GM12878 (cell line): Measurements from ENCODE around the gene CHST8. TPM values are rescaled to one million over a fixed set of nuclear protein-coding genes. Genes with fewer than 3 reads are reported as not detected.

Experiments
- ATAC-seq: fragments of 200-7000 bp; cut with Tn5 transposase; 3 replicates; pipeline ENCODE4 v1.9.1; 2020; ENCODE audit warnings: mild to moderate bottlenecking, moderate library complexity
- BruUV-seq: library from RNA; stranded (reverse); fragments of 400-500 nt; replicated peaks from 2 replicates; lab custom pipeline; 2021; lab: Mats Ljungman, UMichigan
- CTCF ChIA-PET: fragments of 300-600 bp; sonication (Branson Sonifier 250); formaldehyde crosslinking; extraction: SDS; loops from one replicate; lab custom pipeline; 2021; ENCODE audit warnings: inconsistent platforms; lab: Yijun Ruan, JAX
- POLR2A ChIA-PET: fragments of 350-600 bp; formaldehyde crosslinking; extraction: SDS; loops from one replicate; lab custom pipeline; 2021; ENCODE audit warnings: inconsistent platforms; lab: Charles Lee
- RAD21 ChIA-PET: fragments of 300-600 bp; sonication (Branson Sonifier 250); formaldehyde crosslinking; loops from one replicate; lab custom pipeline; 2023; ENCODE audit warnings: antibody characterized with exemption; ENCODE audit not compliant: unreplicated experiment; lab: Charles Lee
- SMC1A ChIA-PET: fragments of 300-600 bp; sonication (Branson Sonifier 250); formaldehyde crosslinking; loops from one replicate; lab custom pipeline; 2023; ENCODE audit not compliant: unreplicated experiment, uncharacterized antibody; lab: Charles Lee
- DNase-seq: peaks from one replicate; pipeline ENCODE4 v3.0.0-alpha.2; 2011; ENCODE audit warnings: low read depth, low spot score
- FAIRE-seq: peaks from 3 replicates; lab custom pipeline; 2011; peaks lifted over from hg19 to GRCh38; lab: Jason Lieb, UNC
- H2AFZ ChIP-seq: 2 replicates; pipeline ENCODE4 v1.6.0; 2011; ENCODE audit warnings: low read depth, low read length, control low read depth; ENCODE audit not compliant: control insufficient read depth
- H3K27ac ChIP-seq: 2 replicates; pipeline ENCODE4 v1.5.1; 2011; ENCODE audit warnings: control low read depth; ENCODE audit not compliant: control insufficient read depth, insufficient read depth
- H3K27me3 ChIP-seq, 2 experiments: replicated peaks in 1 of 2; 2 replicates each; pipeline versions ENCODE4 v1.6.0 to v1.6.1; 2011; ENCODE audit warnings: low read length in 1 of 2; ENCODE audit not compliant: control insufficient read depth in 2 of 2, insufficient read depth in 2 of 2
- H3K36me3 ChIP-seq, 2 experiments: 2 replicates each; pipeline ENCODE4 v1.5.1; 2011; ENCODE audit warnings: low read length in 1 of 2; ENCODE audit not compliant: control insufficient read depth in 2 of 2, insufficient read depth in 2 of 2
- H3K4me1 ChIP-seq: 2 replicates; pipeline ENCODE4 v1.6.1; 2011; ENCODE audit warnings: mild to moderate bottlenecking, low read length, moderate library complexity, mixed read lengths; ENCODE audit not compliant: control insufficient read depth, insufficient read depth
- H3K4me2 ChIP-seq: 2 replicates; pipeline ENCODE4 v1.6.0; 2011; ENCODE audit warnings: control low read depth; ENCODE audit not compliant: control insufficient read depth, insufficient read depth
- H3K4me3 ChIP-seq: fragments of 200-600 bp; sonication (generic); 2 replicates; pipeline ENCODE4 v1.5.1; 2016
- H3K79me2 ChIP-seq: 2 replicates; pipeline ENCODE4 v1.6.0; 2011; ENCODE audit warnings: low read length; ENCODE audit not compliant: control insufficient read depth, insufficient read depth
- H3K9ac ChIP-seq: 2 replicates; pipeline ENCODE4 v1.8.0; 2011; ENCODE audit warnings: low read length, control low read depth, mixed read lengths; ENCODE audit not compliant: control insufficient read depth, insufficient read depth
- H3K9me3 ChIP-seq: replicated peaks from 3 replicates; pipeline ENCODE4 v1.5.1; 2011; ENCODE audit warnings: mild to moderate bottlenecking, low read length; ENCODE audit not compliant: control insufficient read depth, insufficient read depth
- H4K20me1 ChIP-seq: 2 replicates; pipeline ENCODE4 v1.6.0; 2011; ENCODE audit not compliant: control insufficient read depth, insufficient read depth
- CHD1 ChIP-seq: IDR thresholded peaks from 2 replicates; pipeline ENCODE4 v1.6.1; 2012; ENCODE audit warnings: low read depth, low read length, improper control_type of control experiment
- EZH2 ChIP-seq: IDR thresholded peaks from 2 replicates; pipeline ENCODE4 v1.6.1; 2012; ENCODE audit warnings: low read depth, mild to moderate bottlenecking, control low read depth, inconsistent platforms, low read length, borderline replicate concordance; ENCODE audit not compliant: control insufficient read depth
- KLF5 ChIP-seq: fragments of 450-650 bp; IDR thresholded peaks from 2 replicates; pipeline ENCODE4 v1.6.1; 2014; ENCODE audit warnings: mild to moderate bottlenecking; ENCODE audit not compliant: partially characterized antibody
- NFYA ChIP-seq: IDR thresholded peaks from 2 replicates; pipeline ENCODE4 v1.6.1; 2011; ENCODE audit warnings: low read depth, mild to moderate bottlenecking, low read length, improper control_type of control experiment, borderline replicate concordance
- NFYB ChIP-seq: IDR thresholded peaks from 2 replicates; pipeline ENCODE4 v1.6.1; 2011; ENCODE audit warnings: low read depth, mild to moderate bottlenecking, low read length, improper control_type of control experiment, moderate library complexity; ENCODE audit not compliant: insufficient read depth
- POLR2A ChIP-seq: IDR thresholded peaks from 2 replicates; pipeline ENCODE4 v1.6.1; 2011; ENCODE audit warnings: low read depth, mild to moderate bottlenecking, low read length
- STAT1 ChIP-seq: fragments of 450-650 bp; conservative IDR thresholded peaks from 2 replicates; pipeline ENCODE4 v1.6.1; 2014; ENCODE audit warnings: antibody characterized with exemption, mild to moderate bottlenecking
- ZNF207 ChIP-seq: fragments of 450-650 bp; IDR thresholded peaks from 2 replicates; pipeline ENCODE4 v1.6.1; 2014; ENCODE audit warnings: antibody characterized with exemption, mild to moderate bottlenecking, borderline replicate concordance
- WGBS: methylation state at CpG from one replicate; pipeline ENCODE4 v1.1.6; 2016; ENCODE audit warnings: low lambda C conversion rate; ENCODE audit not compliant: insufficient replicate concordance, insufficient coverage; ENCODE audit errors: missing lambda C conversion rate; 5-methylcytosine and 5-hydroxymethylcytosine counted together
- in situ Hi-C: fragments of 300-500 bp; cut with MboI; formaldehyde crosslinking; loops from 9 replicates; pipeline ENCODE4 v1.14.3; 2018; ENCODE audit warnings: mixed read lengths
- intact Hi-C: fragments of 100-400 bp; cut with micrococcal nuclease; formaldehyde crosslinking; loops from one replicate; pipeline ENCODE4 v1.14.2; 2022; ENCODE audit not compliant: unreplicated experiment
- polyA plus RNA-seq, 11 experiments: library from polyadenylated mRNA; depleted of rRNA in 4 of 11; unstranded in 6 of 11; stranded (reverse) in 5 of 11; fragments of >200 nt; fragmentation: Nextera tagmentation in 4 of 11; fragmentation: Illumina TruSeq in 1 of 11; extraction: Ambion mirVana in 4 of 11; extraction: Trizol in 1 of 11; gene quantifications; 1 replicate in 1 of 11; 2 replicates in 10 of 11; pipeline versions ENCODE4 v1.2.1 to v1.2.3, GENCODE V29; 2011 to 2016; ENCODE audit warnings: inconsistent platforms in 2 of 11, missing spikeins in 2 of 11, low read depth in 1 of 11
- total RNA-seq, 4 experiments: library from RNA; depleted of rRNA in 3 of 4; stranded (reverse); fragments of >200 nt in 3 of 4; fragmentation: Illumina TruSeq in 1 of 4; extraction: Trizol in 1 of 4; gene quantifications; 2 replicates each; pipeline versions ENCODE4 v1.2.1 to v1.2.3, GENCODE V29; 2013 to 2021
- TF ChIP-seq, protein P1 (sequence below): IDR thresholded peaks from 2 replicates; pipeline ENCODE4 v1.6.1; 2012; ENCODE audit warnings: low read depth, low read length, improper control_type of control experiment
- TF ChIP-seq, protein P2 (sequence below): fragments of 450-650 bp; IDR thresholded peaks from 2 replicates; pipeline ENCODE4 v1.6.1; 2017; ENCODE audit warnings: mild to moderate bottlenecking, low read depth, inconsistent platforms; ENCODE audit not compliant: poor library complexity, severe bottlenecking
- TF ChIP-seq, protein P3 (sequence below): fragments of 450-650 bp; IDR thresholded peaks from 2 replicates; pipeline ENCODE4 v1.6.1; 2017; ENCODE audit warnings: mild to moderate bottlenecking, moderate library complexity
- TF ChIP-seq, protein P4 (sequence below): fragments of 150-350 bp; IDR thresholded peaks from 2 replicates; pipeline ENCODE4 v1.6.1; 2014; ENCODE audit warnings: mild to moderate bottlenecking, low read depth, low read length
- TF ChIP-seq, protein P5 (sequence below): IDR thresholded peaks from 2 replicates; pipeline ENCODE4 v1.6.1; 2011; ENCODE audit warnings: borderline replicate concordance, low read depth, mild to moderate bottlenecking, moderate library complexity, mixed read lengths, low read length; ENCODE audit not compliant: insufficient read depth; ENCODE audit errors: extremely low read length

The CHST8 gene
- total and polyA plus RNA-seq, 10 of the 15 experiments (the other 5 are each of a cell fraction or from before 2014, with no cell fraction given): 0.06 TPM; not detected in 9

DNA sequence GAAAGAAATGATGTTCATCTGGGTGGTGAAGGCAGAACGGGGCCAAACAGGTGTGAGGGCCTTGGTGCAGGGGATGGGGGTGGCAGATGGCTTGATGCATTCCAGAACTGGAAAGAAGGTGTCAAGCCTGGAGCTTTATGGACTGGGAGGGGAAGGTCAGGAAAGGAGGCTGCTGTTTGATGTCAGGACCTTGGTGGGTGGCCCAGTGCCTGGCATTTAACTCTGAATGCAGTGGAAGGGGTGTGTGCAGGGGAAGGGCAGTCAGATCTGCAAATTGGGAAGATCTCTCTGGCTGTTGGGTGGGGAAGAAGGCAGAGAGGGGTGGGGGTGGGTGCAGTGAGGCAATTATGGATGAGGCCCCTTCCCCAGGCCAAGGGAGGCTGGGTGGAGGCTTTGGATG lies 186.6 kb downstream of the CHST8 start:
- Histone ChIP-seq H3K27ac (no peak overlapping the region), H3K9me3 (no peaks in the 10 kb centered on the region), H3K27me3 (no peaks in the 10 kb centered on the region), H3K4me3 (no peak overlapping the region), H3K4me1 (no peaks in the 10 kb centered on the region), H4K20me1 (no peaks in the 10 kb centered on the region), H3K9ac (no peak overlapping the region), H3K36me3 (no peaks in the 10 kb centered on the region), H2AFZ (no peak overlapping the region), H3K4me2 (no peak overlapping the region), H3K79me2 (no peaks in the 10 kb centered on the region)
- ATAC-seq: no peak
- in situ Hi-C loops (no loop called here), intact Hi-C loops (no loop called here)
- FAIRE-seq: no peak
- ChIA-PET RAD21 (no interaction called here), POLR2A (no interaction called here), CTCF (no interaction called here), SMC1A (no interaction called here)
- 0% methylated on average over 1 of the region's 1 CpG for WGBS
- no peak for DNase-seq
- BruUV-seq: no TSS peak
- TF ChIP-seq, protein P1, sequence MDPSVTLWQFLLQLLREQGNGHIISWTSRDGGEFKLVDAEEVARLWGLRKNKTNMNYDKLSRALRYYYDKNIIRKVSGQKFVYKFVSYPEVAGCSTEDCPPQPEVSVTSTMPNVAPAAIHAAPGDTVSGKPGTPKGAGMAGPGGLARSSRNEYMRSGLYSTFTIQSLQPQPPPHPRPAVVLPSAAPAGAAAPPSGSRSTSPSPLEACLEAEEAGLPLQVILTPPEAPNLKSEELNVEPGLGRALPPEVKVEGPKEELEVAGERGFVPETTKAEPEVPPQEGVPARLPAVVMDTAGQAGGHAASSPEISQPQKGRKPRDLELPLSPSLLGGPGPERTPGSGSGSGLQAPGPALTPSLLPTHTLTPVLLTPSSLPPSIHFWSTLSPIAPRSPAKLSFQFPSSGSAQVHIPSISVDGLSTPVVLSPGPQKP: no peak
- TF ChIP-seq, protein P2, sequence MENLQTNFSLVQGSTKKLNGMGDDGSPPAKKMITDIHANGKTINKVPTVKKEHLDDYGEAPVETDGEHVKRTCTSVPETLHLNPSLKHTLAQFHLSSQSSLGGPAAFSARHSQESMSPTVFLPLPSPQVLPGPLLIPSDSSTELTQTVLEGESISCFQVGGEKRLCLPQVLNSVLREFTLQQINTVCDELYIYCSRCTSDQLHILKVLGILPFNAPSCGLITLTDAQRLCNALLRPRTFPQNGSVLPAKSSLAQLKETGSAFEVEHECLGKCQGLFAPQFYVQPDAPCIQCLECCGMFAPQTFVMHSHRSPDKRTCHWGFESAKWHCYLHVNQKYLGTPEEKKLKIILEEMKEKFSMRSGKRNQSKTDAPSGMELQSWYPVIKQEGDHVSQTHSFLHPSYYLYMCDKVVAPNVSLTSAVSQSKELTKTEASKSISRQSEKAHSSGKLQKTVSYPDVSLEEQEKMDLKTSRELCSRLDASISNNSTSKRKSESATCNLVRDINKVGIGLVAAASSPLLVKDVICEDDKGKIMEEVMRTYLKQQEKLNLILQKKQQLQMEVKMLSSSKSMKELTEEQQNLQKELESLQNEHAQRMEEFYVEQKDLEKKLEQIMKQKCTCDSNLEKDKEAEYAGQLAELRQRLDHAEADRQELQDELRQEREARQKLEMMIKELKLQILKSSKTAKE: no peak
- TF ChIP-seq NFYB (no peak), CHD1 (no peak), NFYA (no peak), ZNF207 (no peak), KLF5 (no peak), POLR2A (no peak), EZH2 (no peak), STAT1 (no peak)
- TF ChIP-seq, protein P3, sequence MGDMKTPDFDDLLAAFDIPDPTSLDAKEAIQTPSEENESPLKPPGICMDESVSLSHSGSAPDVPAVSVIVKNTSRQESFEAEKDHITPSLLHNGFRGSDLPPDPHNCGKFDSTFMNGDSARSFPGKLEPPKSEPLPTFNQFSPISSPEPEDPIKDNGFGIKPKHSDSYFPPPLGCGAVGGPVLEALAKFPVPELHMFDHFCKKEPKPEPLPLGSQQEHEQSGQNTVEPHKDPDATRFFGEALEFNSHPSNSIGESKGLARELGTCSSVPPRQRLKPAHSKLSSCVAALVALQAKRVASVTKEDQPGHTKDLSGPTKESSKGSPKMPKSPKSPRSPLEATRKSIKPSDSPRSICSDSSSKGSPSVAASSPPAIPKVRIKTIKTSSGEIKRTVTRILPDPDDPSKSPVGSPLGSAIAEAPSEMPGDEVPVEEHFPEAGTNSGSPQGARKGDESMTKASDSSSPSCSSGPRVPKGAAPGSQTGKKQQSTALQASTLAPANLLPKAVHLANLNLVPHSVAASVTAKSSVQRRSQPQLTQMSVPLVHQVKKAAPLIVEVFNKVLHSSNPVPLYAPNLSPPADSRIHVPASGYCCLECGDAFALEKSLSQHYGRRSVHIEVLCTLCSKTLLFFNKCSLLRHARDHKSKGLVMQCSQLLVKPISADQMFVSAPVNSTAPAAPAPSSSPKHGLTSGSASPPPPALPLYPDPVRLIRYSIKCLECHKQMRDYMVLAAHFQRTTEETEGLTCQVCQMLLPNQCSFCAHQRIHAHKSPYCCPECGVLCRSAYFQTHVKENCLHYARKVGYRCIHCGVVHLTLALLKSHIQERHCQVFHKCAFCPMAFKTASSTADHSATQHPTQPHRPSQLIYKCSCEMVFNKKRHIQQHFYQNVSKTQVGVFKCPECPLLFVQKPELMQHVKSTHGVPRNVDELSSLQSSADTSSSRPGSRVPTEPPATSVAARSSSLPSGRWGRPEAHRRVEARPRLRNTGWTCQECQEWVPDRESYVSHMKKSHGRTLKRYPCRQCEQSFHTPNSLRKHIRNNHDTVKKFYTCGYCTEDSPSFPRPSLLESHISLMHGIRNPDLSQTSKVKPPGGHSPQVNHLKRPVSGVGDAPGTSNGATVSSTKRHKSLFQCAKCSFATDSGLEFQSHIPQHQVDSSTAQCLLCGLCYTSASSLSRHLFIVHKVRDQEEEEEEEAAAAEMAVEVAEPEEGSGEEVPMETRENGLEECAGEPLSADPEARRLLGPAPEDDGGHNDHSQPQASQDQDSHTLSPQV: no peak
- TF ChIP-seq, protein P4, sequence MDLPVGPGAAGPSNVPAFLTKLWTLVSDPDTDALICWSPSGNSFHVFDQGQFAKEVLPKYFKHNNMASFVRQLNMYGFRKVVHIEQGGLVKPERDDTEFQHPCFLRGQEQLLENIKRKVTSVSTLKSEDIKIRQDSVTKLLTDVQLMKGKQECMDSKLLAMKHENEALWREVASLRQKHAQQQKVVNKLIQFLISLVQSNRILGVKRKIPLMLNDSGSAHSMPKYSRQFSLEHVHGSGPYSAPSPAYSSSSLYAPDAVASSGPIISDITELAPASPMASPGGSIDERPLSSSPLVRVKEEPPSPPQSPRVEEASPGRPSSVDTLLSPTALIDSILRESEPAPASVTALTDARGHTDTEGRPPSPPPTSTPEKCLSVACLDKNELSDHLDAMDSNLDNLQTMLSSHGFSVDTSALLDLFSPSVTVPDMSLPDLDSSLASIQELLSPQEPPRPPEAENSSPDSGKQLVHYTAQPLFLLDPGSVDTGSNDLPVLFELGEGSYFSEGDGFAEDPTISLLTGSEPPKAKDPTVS: no peak
- TF ChIP-seq, protein P5, sequence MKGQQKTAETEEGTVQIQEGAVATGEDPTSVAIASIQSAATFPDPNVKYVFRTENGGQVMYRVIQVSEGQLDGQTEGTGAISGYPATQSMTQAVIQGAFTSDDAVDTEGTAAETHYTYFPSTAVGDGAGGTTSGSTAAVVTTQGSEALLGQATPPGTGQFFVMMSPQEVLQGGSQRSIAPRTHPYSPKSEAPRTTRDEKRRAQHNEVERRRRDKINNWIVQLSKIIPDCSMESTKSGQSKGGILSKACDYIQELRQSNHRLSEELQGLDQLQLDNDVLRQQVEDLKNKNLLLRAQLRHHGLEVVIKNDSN: no peak
